AG04449 (cell line): Measurements from ENCODE around the gene TXK.

Source experiments
- CTCF ChIA-PET: fragments of 350-600 bp; formaldehyde crosslinking; extraction: SDS; loops from one replicate; lab custom pipeline; 2021; ENCODE audit warnings: antibody characterized with exemption; lab: Yijun Ruan, JAX
- POLR2A ChIA-PET: fragments of 400-600, 350-600 bp; formaldehyde crosslinking; extraction: SDS; loops from one replicate; lab custom pipeline; 2020; ENCODE audit warnings: antibody characterized with exemption, inconsistent platforms; lab: Yijun Ruan, JAX
- DNase-seq: peaks from one replicate; pipeline ENCODE4 v3.0.0-alpha.2; 2010; ENCODE audit warnings: low read depth, low spot score
- H3K4me3 ChIP-seq: 2 replicates; pipeline ENCODE4 v1.5.1; 2011; ENCODE audit warnings: low read depth, mild to moderate bottlenecking, control low read depth, low read length
- TF ChIP-seq, protein P1 (sequence below): IDR thresholded peaks from one replicate; pipeline ENCODE4 v1.5.1; 2011; ENCODE audit warnings: mild to moderate bottlenecking, moderate library complexity, low read length, control low read depth, inconsistent platforms; ENCODE audit not compliant: insufficient read depth; ENCODE audit errors: missing control alignments

TXK gene

DNA sequence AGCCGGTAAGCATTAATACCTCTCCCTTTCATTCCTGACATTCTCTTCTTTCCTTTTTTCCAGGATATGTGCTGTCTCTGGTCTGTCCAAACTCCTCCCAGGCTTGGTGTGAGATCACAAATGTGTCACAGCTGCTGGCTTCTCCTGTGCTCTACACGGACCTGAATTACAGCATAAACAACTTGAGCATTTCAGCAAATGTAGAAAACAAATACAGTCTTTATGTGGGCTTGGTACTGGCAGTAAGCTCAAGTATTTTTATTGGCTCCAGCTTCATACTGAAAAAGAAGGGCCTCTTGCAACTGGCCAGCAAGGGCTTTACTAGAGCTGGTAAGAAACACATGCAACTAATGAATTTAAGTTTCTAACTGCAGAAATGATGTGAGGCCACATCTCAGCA, 109.0 kb downstream of the TXK start:
- CTCF ChIA-PET = interaction anchor here (0.9 to 1.3 kb wide), 3 partner anchors 9 to 20 kb away, joined by 3 to 4 read pairs (median 3); partner anchors contain the start of genes CNGA1 and NIPAL1
- DNase-seq = no peak
- POLR2A ChIA-PET = no interaction called here
- no peak overlapping the region for H3K4me3 ChIP-seq
- TF ChIP-seq, protein P1, sequence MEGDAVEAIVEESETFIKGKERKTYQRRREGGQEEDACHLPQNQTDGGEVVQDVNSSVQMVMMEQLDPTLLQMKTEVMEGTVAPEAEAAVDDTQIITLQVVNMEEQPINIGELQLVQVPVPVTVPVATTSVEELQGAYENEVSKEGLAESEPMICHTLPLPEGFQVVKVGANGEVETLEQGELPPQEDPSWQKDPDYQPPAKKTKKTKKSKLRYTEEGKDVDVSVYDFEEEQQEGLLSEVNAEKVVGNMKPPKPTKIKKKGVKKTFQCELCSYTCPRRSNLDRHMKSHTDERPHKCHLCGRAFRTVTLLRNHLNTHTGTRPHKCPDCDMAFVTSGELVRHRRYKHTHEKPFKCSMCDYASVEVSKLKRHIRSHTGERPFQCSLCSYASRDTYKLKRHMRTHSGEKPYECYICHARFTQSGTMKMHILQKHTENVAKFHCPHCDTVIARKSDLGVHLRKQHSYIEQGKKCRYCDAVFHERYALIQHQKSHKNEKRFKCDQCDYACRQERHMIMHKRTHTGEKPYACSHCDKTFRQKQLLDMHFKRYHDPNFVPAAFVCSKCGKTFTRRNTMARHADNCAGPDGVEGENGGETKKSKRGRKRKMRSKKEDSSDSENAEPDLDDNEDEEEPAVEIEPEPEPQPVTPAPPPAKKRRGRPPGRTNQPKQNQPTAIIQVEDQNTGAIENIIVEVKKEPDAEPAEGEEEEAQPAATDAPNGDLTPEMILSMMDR = no peak

DNA sequence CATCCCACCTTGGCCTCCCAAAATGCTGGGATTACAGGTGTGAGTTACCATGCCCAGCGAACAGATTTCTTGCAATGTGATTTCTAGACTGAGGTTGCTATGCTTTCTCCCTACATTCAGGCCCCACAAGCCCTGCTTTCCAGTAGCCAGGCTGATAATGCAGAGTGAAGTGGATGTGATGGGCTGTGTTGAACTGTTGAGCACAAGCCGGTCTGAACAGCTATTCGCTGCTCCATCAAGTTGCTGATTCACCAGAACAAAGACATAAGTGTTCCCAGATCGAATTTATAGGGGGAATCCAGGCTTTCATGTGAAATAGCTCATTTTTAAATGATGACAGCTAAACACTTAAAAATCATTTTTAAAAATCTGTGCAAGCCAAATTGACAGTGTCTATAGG, 109.5 kb downstream of the TXK start:
- ChIA-PET POLR2A (no interaction called here), CTCF (interaction anchor here (0.9 to 1.3 kb wide), 3 partner anchors 8 to 20 kb away, joined by 3 to 4 read pairs (median 3); partner anchors contain the start of genes CNGA1 and NIPAL1)
- TF ChIP-seq, protein P1 = no peak
- no peak for DNase-seq
- H3K4me3 ChIP-seq = no peak overlapping the region

DNA sequence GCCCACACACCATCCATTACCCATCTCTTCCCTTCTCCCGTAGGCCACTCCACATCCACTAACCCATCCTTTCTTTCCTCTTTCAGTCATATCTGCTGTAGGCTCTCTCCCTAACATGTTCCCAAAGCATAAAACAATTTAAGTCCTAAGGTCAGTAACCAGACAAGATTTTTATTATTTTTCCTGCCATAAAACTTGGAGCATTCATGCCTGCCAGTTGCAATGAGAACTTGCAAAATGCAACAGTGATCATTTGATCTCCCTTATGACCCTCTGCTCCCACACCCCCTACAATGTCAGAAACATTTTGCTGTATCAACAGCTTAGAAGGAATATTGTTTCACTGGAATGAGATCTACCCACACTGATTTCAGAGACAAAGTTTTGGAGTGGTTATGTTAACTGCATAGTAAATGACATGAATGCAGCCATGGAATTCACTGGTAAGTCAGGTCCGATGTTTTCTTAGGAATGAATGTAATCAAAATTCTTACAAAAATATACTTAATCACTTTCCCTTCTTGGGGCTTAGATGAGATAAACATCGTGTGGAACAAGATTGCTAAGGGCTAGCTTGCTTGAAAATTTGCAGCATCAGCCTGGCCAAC, 111.8 kb downstream of the TXK start:
- no peak overlapping the region for H3K4me3 ChIP-seq
- ChIA-PET POLR2A (no interaction called here), CTCF (no interaction called here)
- TF ChIP-seq, protein P1 = no peak
- no peak for DNase-seq

DNA sequence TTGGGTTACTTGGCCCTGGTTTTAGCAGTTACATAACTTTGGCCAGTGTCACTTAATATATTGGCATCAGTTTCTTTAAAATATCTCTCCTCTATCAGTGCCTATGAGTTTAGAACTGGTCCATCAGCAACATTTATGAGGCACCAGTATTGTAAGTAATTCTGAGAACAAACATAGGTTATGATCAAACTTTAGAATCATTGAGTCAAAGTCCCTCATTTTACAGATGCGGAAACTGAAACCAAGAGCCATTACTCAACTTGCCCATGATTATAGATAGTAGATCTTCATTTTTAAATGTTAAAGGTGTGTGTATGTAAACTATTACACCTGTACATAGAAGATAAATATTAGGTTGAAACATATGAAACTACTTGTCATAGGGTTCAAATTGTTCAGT, 113.0 kb downstream of the TXK start:
- CTCF ChIA-PET = no interaction called here
- TF ChIP-seq, protein P1 = no peak

DNA sequence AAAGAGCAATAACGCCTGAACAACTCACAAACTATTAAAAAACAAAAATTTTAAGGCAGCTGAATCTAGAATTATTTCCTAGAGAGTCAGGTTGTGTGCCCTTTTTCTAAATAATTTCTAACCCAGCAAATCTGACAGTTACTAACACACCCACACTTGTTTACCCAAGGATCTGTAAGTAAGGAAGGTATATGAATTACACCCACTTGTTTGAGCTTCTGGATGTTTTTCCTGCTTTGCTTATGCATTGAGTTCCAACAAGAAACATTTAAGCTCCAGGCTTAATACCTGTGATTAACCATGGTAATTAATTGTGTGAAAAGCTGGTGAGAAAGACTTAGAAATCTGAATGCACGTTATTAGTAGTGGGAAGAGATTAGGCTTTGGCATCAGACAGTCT, 115.9 kb downstream of the TXK start:
- CTCF ChIA-PET = interaction anchor here (0.9 to 2.4 kb wide), 3 partner anchors 14 to 69 kb away, joined by 3 to 11 read pairs (median 6); no protein-coding TSS in a partner anchor
- TF ChIP-seq, protein P1 = no peak
- DNase-seq = no peak
- POLR2A ChIA-PET = no interaction called here
- H3K4me3 ChIP-seq = no peak overlapping the region

More for the DNA sequence above, 113.0 kb downstream of the TXK start:
- no peak for DNase-seq
- POLR2A ChIA-PET = no interaction called here
- H3K4me3 ChIP-seq = no peak overlapping the region

DNA sequence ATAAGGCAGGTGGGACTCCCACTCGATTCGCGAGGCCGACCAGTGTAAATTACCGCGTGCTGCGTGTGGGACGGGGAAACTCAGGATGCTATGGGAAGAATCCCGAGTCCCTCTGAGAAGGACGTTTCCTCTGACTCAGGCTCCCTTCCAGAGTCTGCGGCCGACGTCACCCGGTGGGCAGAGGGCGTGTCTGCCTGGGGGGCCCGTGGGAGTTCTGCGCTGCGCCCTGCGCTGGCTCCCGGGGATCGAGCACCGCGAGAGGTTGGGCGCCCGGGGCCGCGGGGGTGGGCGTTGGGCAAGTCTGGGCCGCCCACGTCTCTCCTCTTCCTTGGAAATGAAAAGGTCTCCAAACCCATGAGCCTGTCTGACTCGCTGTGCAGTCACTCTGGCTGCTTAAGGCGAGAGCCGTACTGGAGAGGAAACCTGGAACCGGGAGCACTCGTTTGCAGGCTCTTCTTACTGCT, 116.9 kb downstream of the TXK start:
- TF ChIP-seq, protein P1 = no peak
- POLR2A ChIA-PET = no interaction called here
- no peak for DNase-seq
- CTCF ChIA-PET = interaction anchor here (2.4 kb wide), 1 partner anchor 13 kb away, joined by 11 read pairs; no protein-coding TSS in a partner anchor
- H3K4me3 ChIP-seq = peak overlapping the region; percentile 65
